Ishikawa (cell line): ENCODE data around the gene TSC22D1.

Experiments used
- MAX ChIP-seq: IDR thresholded peaks from 2 replicates; pipeline ENCODE4 v1.6.1; 2012
- NFIC ChIP-seq: IDR thresholded peaks from 2 replicates; pipeline ENCODE4 v1.6.1; 2012
- REST ChIP-seq: IDR thresholded peaks from 2 replicates; pipeline ENCODE4 v1.6.1; 2012; ENCODE audit warnings: low read depth, mild to moderate bottlenecking
- TCF12 ChIP-seq: IDR thresholded peaks from 2 replicates; pipeline ENCODE4 v1.6.1; 2012; ENCODE audit warnings: low read depth
- YY1 ChIP-seq: IDR thresholded peaks from 2 replicates; pipeline ENCODE4 v1.6.1; 2012; ENCODE audit warnings: low read depth
- ZBTB7A ChIP-seq: IDR thresholded peaks from 2 replicates; pipeline ENCODE4 v1.6.1; 2012; ENCODE audit warnings: low read depth
- TF ChIP-seq, protein P1 (sequence below): IDR thresholded peaks from 2 replicates; pipeline ENCODE4 v1.6.1; 2012

DNA sequence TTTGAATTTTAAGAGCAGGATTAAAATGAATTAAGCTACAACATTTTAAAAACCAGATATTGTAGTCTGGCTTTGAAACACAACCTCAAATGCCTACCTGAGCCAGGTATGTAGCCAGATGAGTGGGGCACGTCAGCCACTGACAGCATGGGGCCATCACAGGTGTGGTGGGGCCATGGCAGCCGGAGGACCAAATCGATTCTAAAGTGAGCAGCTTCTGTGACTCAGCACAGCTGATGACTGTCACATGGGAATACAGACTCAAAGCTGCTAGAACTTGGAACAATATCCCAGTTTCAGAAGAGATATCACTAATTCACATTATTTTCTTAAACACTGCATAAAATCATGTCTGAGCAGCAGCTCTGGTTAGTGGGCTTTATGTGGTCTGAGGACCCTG lies 149.7 kb downstream of the TSC22D1 start:
- no peak for TF ChIP-seq YY1
- no peak for TF ChIP-seq TCF12
- no peak for TF ChIP-seq ZBTB7A
- TF ChIP-seq MAX = no peak
- TF ChIP-seq, protein P1, sequence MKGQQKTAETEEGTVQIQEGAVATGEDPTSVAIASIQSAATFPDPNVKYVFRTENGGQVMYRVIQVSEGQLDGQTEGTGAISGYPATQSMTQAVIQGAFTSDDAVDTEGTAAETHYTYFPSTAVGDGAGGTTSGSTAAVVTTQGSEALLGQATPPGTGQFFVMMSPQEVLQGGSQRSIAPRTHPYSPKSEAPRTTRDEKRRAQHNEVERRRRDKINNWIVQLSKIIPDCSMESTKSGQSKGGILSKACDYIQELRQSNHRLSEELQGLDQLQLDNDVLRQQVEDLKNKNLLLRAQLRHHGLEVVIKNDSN = no peak
- no peak for TF ChIP-seq NFIC
- TF ChIP-seq REST = no peak
